NCI-H510A treated with DMSO at 0.1 percent for 48 hours (cell line): ENCODE data around the gene RHEX.
"Not testable (repeated sequence)": the region's sequence is repeated elsewhere in the genome, so short reads cannot be mapped to it uniquely, and the experiment has no call there.

Source experiments
- DNase-seq: peaks from one replicate; lab custom pipeline; 2025; lab: John Stamatoyannopoulos, UW

The RHEX gene

GRCh38 chr1:206030714-206031113, 22.3 kb upstream of the RHEX start:
- peak; percentile 91 for DNase-seq

- DNase-seq: no peak
Measured at GRCh38 chr1:206032380-206033140, 20.4 kb upstream of the RHEX start.

GRCh38 chr1:206035027-206035426, 17.9 kb upstream of the RHEX start:
- DNase-seq: peak; percentile 89

- DNase-seq: peak; percentile 45
Measured at GRCh38 chr1:206036663-206037455, 16.1 kb upstream of the RHEX start.

- DNase-seq: peak; percentile 28
Measured at GRCh38 chr1:206037581-206037980, 15.4 kb upstream of the RHEX start.

- no peak for DNase-seq
Measured at GRCh38 chr1:206039046-206039973, 13.7 kb upstream of the RHEX start.

GRCh38 chr1:206040328-206040727, 12.6 kb upstream of the RHEX start:
- no peak for DNase-seq

- peak; percentile 66 for DNase-seq
Measured at GRCh38 chr1:206041640-206042039, 11.3 kb upstream of the RHEX start.

- DNase-seq: no peak
Measured at GRCh38 chr1:206047271-206047670, 5.7 kb upstream of the RHEX start.

- no peak for DNase-seq
Measured at GRCh38 chr1:206048582-206048981, 4.4 kb upstream of the RHEX start.

- DNase-seq: no peak
Measured at GRCh38 chr1:206049293-206049692, 3.7 kb upstream of the RHEX start.

- DNase-seq: no peak
Measured at GRCh38 chr1:206049919-206050600, 2.9 kb upstream of the RHEX start.

GRCh38 chr1:206050655-206051235, 2.2 kb upstream of the RHEX start:
- DNase-seq: peak; percentile 15

- DNase-seq: not testable (repeated sequence)
Measured at GRCh38 chr1:206052231-206052865, 625 bp upstream of the RHEX start.

GRCh38 chr1:206053616-206054015, 643 bp downstream of the RHEX start:
- DNase-seq: not testable (repeated sequence)

GRCh38 chr1:206055069-206055625, 2.2 kb downstream of the RHEX start:
- not testable (repeated sequence) for DNase-seq

- DNase-seq: not testable (repeated sequence)
Measured at GRCh38 chr1:206055639-206056323, 2.8 kb downstream of the RHEX start.

GRCh38 chr1:206058289-206058926, 5.4 kb downstream of the RHEX start:
- DNase-seq: not testable (repeated sequence)

GRCh38 chr1:206058927-206059292, 5.9 kb downstream of the RHEX start:
- no peak for DNase-seq
